ENCODE measurements around the gene PAPSS1. TPM values are rescaled to one million over a fixed set of nuclear protein-coding genes. Genes with fewer than 3 reads are reported as not detected.

PAPSS1 gene
- total RNA-seq, 4 donors from 2014 or later, result 30.8 to 54.1 (median 36.0) TPM

- Histone ChIP-seq H3K27ac (no peak overlapping the region), H3K9me3 (no peaks in the 10 kb centered on the region), H3K4me1 (no peaks in the 10 kb centered on the region), H3K4me3 (no peak overlapping the region), H3K36me3 (no peaks in the 10 kb centered on the region), H3K27me3 (no peaks in the 10 kb centered on the region)
- TF ChIP-seq CTCF (IDR thresholded peaks at IDR 0.05), result no peak
- no peak for TF ChIP-seq POLR2A (IDR thresholded peaks at IDR 0.05)
- DNase-seq, result no peak
- 58 to 68% methylated on average over 2 of the region's 2 CpGs for WGBS, 2 donors
- intact Hi-C loops (cut with DNase I), result no loop called here
Measured at GRCh38 chr4:107572281-107572680, 147.8 kb downstream of the PAPSS1 start.

GRCh38 chr4:107570952-107571351, 149.1 kb downstream of the PAPSS1 start:
- TF ChIP-seq POLR2A (IDR thresholded peaks at IDR 0.05) (no peak), CTCF (IDR thresholded peaks at IDR 0.05) (no peak)
- no peak overlapping the region for H3K4me3 ChIP-seq
- 29 to 66% methylated on average over 2 of the region's 2 CpGs for WGBS, 2 donors

GRCh38 chr4:107564326-107564725, 155.7 kb downstream of the PAPSS1 start:
- no peak overlapping the region for H3K4me3 ChIP-seq
- WGBS, 2 donors, result 27 to 49% methylated on average over 5 of the region's 5 CpGs
- no peak overlapping the region for H3K27ac ChIP-seq
- TF ChIP-seq POLR2A (IDR thresholded peaks at IDR 0.05) (no peak), CTCF (IDR thresholded peaks at IDR 0.05) (no peak)
- peaks cover 0 to 11% (median 0%) of the 10 kb centered on the region in 3 donors for H3K4me1 ChIP-seq
- intact Hi-C loops (cut with DNase I), result no loop called here
- H3K36me3 ChIP-seq, result no peaks in the 10 kb centered on the region
- H3K27me3 ChIP-seq, result peaks cover 0 to 5% (median 0%) of the 10 kb centered on the region in 4 donors
- DNase-seq, result no peak
- peaks cover 0 to 14% (median 7%) of the 10 kb centered on the region in 3 donors for H3K9me3 ChIP-seq

More at GRCh38 chr4:107570952-107571351, 149.1 kb downstream of the PAPSS1 start:
- H3K9me3 ChIP-seq, result no peaks in the 10 kb centered on the region
- no peaks in the 10 kb centered on the region for H3K4me1 ChIP-seq
- intact Hi-C loops (cut with DNase I), result no loop called here
- H3K36me3 ChIP-seq, result no peaks in the 10 kb centered on the region
- no peaks in the 10 kb centered on the region for H3K27me3 ChIP-seq
- no peak overlapping the region for H3K27ac ChIP-seq
- DNase-seq, result no peak

Other genes starting within 250 kb of the PAPSS1 start
- 100 to 1,000 TPM in 2 of 4 donors, 10 to 100 TPM in 2; 53.4 to 153 (median 114) TPM for gene SGMS2, start 104.7 kb upstream of the PAPSS1 start, total RNA-seq
- gene CYP2U1, start 211.3 kb upstream of the PAPSS1 start, total RNA-seq, result 1 to 10 TPM; 1.8 to 8.4 (median 4.5) TPM

Data from esophagus squamous epithelium (tissue), 5 donors.